CD4-positive, alpha-beta T cell treated with Interferon alpha-2 for 1 hour (primary cell): Measurements from ENCODE around the gene PIF1.
"Not testable (repeated sequence)": the region's sequence is repeated elsewhere in the genome, so short reads cannot be mapped to it uniquely, and the experiment has no call there.

Experiments used
- DNase-seq, 2 donors: peaks; one replicate each; pipeline ENCODE4 v3.0.0-alpha.2; 2020 to 2022

PIF1 gene

DNA sequence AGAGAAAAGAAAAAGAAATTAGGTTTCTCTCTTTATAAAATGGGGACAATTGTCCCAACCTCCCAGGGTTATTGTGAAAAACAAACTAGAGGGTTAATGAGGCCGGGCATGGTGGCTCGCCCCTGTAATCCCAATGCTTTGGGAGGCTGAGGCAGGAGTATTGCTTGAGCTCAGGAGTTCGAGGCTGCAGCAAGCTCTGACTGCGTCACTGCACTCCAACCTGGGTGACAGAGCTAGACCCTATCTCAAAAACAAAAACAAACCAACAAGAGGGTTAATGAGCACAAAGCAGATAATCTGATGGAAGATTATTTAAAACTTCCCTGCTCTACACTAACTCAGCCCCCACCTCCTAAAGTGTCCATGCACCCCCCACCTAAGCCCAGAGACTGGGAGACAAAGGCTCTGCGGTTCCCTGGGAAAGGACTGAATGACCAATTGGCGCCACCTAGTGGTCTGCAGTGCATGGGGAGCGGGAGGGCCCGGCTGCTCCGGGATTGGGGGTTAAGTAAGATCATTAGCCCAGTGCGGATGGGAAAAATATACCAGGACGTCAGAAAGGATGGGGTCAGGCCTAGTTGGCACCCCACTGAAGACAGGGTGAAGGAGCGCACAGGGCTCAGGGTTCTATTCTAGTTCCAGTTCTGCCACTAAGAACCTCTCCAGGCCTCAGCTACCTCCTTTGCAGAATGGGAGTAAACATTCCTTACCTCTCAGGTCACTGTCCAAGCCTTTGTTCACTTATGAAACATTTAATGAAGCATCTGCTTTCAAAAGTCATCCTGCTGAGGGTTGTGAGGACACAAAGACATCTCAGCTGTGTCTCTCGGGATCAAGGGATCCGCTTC is 15.6 kb downstream of the PIF1 start:
- DNase-seq = peak; percentile 60 to 68

GRCh38 chr15:64808785-64809453 is 16.5 kb downstream of the PIF1 start:
- DNase-seq = no peak

GRCh38 chr15:64807751-64808222 is 17.7 kb downstream of the PIF1 start:
- no peak for DNase-seq

DNA sequence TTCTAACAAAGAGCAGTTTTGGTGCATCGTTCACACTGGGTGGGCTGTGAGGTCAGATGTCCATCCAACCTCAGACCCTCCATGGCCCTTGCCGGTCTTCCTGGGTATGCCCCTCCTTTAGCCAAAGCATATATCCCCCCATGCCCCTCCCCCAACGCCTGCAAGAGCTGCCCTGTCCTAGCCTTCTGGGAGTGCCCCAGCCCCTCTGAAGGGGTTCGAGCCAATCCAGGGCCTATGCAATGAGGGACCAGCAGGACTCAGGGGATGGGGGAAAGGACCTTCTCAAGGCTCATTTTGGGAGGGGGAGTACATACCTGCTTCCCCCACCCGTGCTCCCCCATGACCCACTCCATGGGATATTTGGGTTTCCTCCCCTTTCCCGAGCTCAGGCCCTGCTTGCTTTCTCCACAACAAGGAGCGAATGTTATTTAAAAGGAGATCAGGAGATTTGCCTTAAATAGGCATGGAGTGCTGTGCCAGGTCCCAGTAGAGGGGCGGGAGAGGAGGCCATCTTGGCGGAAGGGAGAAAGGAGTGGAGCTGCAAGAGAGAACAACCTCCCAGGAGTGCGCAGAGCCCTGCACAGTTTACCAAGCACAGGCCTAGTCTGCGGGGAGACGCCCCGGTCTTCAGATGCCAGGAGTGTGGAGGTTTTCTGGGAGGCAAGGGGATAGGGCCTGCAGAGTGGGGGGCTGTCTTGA is 18.2 kb downstream of the PIF1 start:
- DNase-seq = no peak

GRCh38 chr15:64806509-64806908 is 18.9 kb downstream of the PIF1 start:
- no peak for DNase-seq

- DNase-seq = no peak
Measured at GRCh38 chr15:64804619-64805018, 20.8 kb downstream of the PIF1 start.

- no peak for DNase-seq
Measured at GRCh38 chr15:64803526-64803925, 21.9 kb downstream of the PIF1 start.

GRCh38 chr15:64800476-64800875 is 25.0 kb downstream of the PIF1 start:
- DNase-seq = no peak

- not testable (repeated sequence) for DNase-seq
Measured at GRCh38 chr15:64798905-64799304, 26.5 kb downstream of the PIF1 start.

GRCh38 chr15:64795921-64796320 is 29.5 kb downstream of the PIF1 start:
- not testable (repeated sequence) for DNase-seq

- DNase-seq = not testable (repeated sequence)
Measured at GRCh38 chr15:64795299-64795698, 30.1 kb downstream of the PIF1 start.

GRCh38 chr15:64792282-64792681 is 33.2 kb downstream of the PIF1 start:
- no peak for DNase-seq

DNA sequence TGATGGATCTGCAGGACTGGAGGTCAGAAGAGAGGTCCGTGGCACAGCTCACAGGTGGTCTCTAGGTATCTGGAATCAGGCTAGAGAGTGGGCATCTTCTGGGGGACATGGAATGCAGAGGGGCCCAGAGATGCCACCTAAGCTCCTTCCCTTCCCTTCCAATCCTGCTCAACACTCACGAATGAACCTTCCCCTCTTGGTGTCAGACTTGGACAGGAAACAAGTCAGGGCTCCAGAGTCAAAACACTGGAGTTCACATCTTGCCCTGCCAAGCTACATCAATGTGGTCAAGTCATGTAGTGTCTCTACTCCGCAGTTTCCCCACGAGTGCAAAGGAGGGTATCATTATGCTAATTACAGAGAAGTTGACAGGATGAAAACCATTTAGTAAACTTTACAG is 34.0 kb downstream of the PIF1 start:
- DNase-seq = no peak

- no peak for DNase-seq
Measured at GRCh38 chr15:64783796-64784195, 41.7 kb downstream of the PIF1 start.

- DNase-seq = no peak
Measured at GRCh38 chr15:64782751-64783150, 42.7 kb downstream of the PIF1 start.

DNA sequence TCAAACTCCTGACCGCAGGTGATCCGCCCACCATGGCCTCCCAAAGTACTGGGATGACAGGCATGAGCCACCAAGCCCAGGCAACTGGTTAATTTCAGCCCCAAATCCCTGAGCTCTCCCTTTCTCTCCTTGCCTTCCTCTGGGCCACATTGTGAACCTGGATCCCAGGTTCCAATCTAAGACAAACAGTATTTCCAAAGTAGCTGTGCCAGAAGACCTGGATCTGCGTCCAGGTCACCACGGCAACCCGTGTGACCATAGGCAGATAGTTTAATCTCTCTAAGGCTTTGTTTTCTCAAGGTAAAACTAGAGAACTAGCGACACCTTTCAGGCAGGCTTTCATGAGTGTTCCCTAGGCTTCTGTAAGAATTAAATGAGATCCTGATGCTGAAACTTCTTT is 44.1 kb downstream of the PIF1 start:
- DNase-seq = no peak

DNA sequence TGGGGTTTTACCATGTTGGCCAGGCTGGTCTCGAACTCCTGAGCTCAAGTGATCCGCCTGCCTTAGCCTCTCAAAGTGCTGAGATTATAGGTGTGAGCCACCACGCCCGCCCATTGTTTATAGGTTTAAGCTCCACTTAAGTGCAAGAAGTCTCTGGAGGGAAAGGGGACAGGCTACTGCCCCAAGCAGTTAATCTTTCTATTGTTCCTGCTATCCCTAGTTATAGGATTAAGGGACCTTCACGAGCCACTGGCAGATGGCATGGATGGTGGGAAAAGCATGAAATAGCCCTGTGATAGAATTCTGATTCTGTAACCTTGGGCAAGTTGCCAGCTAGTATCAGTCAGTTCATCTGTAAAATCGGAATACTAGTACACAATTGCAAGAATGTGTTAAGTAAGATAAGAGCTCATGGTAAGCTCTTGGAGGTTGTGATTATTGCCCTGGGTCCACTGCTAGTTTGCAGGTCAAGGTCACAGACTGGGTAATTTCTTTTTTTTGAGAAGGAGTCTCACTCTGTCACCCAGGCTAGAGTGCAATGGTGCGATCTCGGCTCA is 44.8 kb downstream of the PIF1 start:
- no peak for DNase-seq

- DNase-seq = no peak
Measured at GRCh38 chr15:64779630-64780029, 45.8 kb downstream of the PIF1 start.

- DNase-seq = no peak
Measured at GRCh38 chr15:64779024-64779423, 46.4 kb downstream of the PIF1 start.

DNA sequence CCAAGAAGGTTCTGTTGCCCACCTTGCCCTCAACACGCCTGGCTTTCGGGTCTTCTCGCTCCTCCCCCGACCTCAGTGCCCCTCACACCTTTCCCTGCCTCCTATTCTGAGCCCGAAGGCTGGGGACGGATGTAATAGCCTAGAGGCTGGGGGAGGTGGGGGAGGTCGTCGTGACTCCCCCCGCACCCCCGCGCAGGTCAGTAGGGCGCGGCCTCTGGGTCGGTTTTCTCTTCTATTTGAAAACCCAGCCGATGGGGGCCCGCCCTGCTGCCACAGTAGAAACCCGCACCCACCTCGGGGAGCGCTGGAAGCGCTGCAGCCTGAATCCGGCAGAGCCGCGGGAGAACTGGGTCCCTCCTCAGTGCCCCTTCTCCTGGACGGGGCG is 49.1 kb downstream of the PIF1 start:
- no peak for DNase-seq

- DNase-seq = peak in 1 of 2 donors; percentile 8
Measured at GRCh38 chr15:64775551-64776401, 49.7 kb downstream of the PIF1 start, which contains the start of gene RBPMS2. Gene RBPMS2 (minus strand): TSS chr15:64775589. CDS start chr15:64775319, 270 bp downstream.
